Activated naive CD4-positive, alpha-beta T cell treated with anti-CD3 and anti-CD28 coated beads, Interleukin-2, amount 50 U/mL, for 24 hours (primary cell): Measurements from ENCODE around the gene EZH1.

ENCODE experiments used
- H3K27ac Mint-ChIP-seq: one replicate; pipeline ENCODE4 v1.8.0; 2021; ENCODE audit warnings: mild to moderate bottlenecking, mixed read lengths
- H3K27me3 Mint-ChIP-seq: one replicate; pipeline ENCODE4 v1.8.0; 2021; ENCODE audit warnings: mixed read lengths
- H3K36me3 Mint-ChIP-seq: one replicate; pipeline ENCODE4 v1.8.0; 2021; ENCODE audit warnings: mixed read lengths
- H3K4me1 Mint-ChIP-seq: one replicate; pipeline ENCODE4 v1.8.0; 2021; ENCODE audit warnings: mixed read lengths
- H3K4me3 Mint-ChIP-seq: one replicate; pipeline ENCODE4 v1.8.0; 2021; ENCODE audit warnings: mild to moderate bottlenecking, mixed read lengths
- H3K9me3 Mint-ChIP-seq: one replicate; pipeline ENCODE4 v1.8.0; 2021; ENCODE audit warnings: mixed read lengths

The EZH1 gene

DNA sequence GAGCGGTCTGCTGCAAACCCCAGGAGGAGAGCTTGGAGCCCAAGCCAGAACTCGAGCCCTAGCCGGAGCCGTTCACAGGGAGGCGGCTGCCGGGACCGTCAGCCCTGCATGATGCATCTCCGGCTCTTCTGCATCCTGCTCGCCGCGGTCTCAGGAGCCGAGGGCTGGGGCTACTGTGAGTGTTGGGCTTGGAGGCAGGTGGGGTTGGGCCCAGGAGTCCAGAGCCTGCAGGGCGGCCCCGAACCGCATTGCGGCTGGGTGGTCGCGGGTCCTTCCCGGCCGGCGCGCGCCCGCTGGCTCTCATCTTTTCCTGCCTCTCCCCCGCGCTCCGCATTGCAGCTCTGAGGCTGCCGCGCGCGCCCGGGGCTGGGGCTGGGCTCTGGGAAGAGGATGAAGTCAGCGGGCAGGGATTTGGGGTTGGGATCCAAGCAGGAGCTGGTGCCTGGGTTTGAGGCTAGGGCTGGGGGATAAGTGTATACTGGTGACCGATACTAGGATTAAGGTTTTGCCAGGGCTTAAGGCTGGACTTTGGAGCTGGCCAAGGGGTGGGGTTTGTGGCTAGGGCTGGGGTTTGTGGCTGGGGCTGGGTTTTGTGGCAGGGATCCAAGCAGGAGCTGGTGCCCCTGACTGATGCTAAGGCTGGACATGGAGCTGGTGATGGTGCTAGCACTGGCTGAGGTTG lies 62.0 kb downstream of the EZH1 start:
- Mint-ChIP-seq H3K27me3 (peaks cover 22% of the 10 kb centered on the region), H3K36me3 (no peaks in the 10 kb centered on the region), H3K4me3 (peak overlapping the region; percentile 71), H3K9me3 (no peaks in the 10 kb centered on the region), H3K4me1 (peaks cover 48% of the 10 kb centered on the region), H3K27ac (no peak overlapping the region)

DNA sequence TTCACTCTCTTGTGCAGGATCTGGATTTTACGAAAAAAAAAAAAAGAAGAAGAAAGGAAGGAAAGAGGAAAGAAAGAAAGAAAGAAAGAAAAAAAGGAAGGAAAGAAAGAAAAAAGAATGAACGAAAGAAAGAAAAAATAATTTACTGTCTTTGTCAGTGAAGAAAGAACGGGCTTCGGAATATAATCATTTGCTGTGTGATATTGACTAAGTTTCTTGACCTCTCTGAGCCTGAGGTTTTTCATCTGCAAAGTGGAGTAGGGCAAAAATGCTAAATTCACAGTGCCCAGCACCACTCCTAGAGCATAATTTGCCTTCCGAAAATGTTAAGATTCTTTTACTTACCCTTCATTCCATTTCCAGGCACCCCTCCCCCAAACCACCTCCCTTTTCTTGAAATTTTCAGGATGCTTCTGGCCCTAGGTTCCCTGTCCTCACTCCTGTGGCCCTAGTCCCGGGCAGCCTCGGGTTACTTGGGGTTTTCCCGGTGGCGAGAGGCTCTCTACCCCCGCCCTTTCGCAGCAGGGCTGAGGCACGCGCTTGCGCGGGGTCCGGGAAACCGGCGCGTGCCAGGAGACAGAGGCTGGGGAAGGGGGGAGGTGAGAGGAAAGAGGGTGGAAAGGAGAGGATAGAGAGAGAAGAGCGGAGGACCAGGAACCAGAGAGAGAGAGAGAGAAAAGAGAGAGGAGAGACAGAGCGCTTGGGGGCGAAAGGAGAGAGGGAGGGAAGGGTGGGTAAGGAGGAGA lies 62.7 kb downstream of the EZH1 start, which contains the start of gene CNTNAP1:
TSS of gene CNTNAP1 (plus strand) at position 556 of the 746 bp plus-strand sequence. CDS start 299 bp downstream, outside the sequence.
- Mint-ChIP-seq H3K27ac (peak within 1 kb of the TSS; percentile 55), H3K4me3 (peak within 1 kb of the TSS; percentile 71), H3K27me3 (peaks cover 22% of the 10 kb centered on the region), H3K9me3 (no peaks in the 10 kb centered on the region), H3K36me3 (no peaks in the 10 kb centered on the region), H3K4me1 (peaks cover 52% of the 10 kb centered on the region)

DNA sequence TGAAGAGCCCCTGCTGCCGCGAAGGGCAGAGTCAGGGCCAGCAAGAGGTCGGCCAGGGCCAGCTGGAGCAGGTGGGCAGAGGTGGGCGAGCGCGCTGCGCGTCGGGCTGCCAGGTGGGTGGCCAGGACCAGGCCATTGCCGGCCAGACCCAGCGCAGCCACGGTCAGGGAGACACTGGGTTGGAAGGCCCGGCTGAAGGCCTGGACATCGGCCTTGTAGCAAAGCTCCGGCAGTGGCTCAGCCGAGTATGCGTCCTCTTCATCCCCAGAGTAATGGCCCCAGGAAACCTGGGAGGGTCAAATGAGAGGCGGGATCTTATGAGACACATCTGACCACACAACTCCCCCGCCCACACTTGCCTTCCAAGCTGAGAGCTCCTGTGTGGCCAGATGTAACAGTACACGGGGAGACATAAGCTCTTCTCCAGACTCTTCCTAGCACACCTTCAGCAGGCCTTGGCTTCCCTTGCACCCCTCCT lies 64.5 kb downstream of the EZH1 start:
- Mint-ChIP-seq H3K27me3 (peaks cover 23% of the 10 kb centered on the region), H3K27ac (no peak overlapping the region), H3K9me3 (no peaks in the 10 kb centered on the region), H3K36me3 (no peaks in the 10 kb centered on the region), H3K4me1 (peaks cover 56% of the 10 kb centered on the region), H3K4me3 (peak overlapping the region; percentile 72)

DNA sequence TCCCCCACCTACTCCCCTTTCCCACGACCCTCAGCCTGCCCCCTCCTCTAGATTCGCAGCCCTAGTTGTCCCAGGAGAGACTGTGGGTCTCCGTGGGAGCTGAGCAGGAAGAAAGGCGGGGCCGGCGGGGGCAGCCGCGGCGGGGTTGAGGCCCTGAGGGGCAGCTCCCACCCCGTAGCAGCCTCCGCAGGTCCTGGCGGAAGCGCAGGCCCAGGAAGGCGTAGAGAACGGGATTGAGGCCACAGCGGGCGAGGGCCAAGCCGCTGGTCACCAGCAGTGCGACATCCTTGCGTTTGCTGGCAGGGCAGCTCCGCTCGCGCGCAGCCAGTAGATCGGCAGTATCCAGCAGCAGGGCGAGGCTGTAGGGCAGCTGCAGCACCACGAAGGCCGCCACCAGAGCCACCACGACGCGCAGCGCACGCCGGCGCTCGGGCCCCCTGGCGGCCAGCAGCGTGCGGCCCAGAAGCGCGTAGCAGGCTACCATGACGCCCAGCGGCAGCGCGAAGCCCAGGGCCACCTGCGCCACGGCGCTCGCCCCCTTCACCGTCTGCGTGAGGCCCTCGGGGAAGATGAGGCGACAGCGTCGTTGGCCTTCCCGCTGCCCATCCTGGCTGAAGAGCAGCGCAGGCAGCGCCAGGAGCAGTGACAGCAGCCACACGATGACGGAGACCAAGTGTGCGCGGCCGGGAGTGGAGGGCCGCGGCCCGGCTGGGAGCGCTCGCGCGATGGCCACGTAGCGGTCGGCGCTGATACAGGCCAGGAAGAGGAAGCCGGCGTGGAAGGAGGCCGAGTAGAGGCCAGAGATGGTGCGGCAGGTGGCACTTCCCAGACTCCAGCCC lies 65.1 kb downstream of the EZH1 start:
- H3K4me1 Mint-ChIP-seq, result peaks cover 59% of the 10 kb centered on the region
- peaks cover 25% of the 10 kb centered on the region for H3K27me3 Mint-ChIP-seq
- no peak overlapping the region for H3K27ac Mint-ChIP-seq
- peak overlapping the region; percentile 91 for H3K4me3 Mint-ChIP-seq
- no peaks in the 10 kb centered on the region for H3K9me3 Mint-ChIP-seq
- H3K36me3 Mint-ChIP-seq, result no peaks in the 10 kb centered on the region

DNA sequence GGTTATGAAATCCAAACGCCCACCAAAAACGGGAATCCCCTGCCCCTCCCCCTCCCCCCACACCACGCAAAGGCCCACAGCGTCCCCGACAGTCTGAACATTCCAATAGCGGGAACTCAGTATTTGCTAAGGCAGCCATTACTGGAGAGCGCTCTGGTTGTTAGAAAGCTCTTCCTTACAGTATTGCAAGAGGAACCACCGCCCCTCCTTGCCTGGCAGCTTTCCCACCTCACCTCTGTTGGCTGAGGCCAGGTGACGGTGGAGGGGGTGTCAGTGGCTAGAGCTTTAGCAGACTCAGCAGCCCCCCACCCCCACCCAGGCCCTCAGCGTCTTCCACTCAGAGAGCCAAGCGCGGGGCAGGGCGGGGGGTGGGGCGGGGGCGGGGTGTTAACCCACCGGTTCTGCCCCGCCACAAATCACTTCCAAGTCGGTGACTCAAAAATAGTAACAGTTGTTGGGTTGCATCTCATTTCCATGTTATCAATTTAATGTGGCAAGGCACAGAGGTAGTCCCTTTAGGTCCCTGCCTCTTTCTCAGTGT lies 65.8 kb downstream of the EZH1 start:
- H3K27me3 Mint-ChIP-seq, result peaks cover 31% of the 10 kb centered on the region
- H3K27ac Mint-ChIP-seq, result peak overlapping the region; percentile 38

DNA sequence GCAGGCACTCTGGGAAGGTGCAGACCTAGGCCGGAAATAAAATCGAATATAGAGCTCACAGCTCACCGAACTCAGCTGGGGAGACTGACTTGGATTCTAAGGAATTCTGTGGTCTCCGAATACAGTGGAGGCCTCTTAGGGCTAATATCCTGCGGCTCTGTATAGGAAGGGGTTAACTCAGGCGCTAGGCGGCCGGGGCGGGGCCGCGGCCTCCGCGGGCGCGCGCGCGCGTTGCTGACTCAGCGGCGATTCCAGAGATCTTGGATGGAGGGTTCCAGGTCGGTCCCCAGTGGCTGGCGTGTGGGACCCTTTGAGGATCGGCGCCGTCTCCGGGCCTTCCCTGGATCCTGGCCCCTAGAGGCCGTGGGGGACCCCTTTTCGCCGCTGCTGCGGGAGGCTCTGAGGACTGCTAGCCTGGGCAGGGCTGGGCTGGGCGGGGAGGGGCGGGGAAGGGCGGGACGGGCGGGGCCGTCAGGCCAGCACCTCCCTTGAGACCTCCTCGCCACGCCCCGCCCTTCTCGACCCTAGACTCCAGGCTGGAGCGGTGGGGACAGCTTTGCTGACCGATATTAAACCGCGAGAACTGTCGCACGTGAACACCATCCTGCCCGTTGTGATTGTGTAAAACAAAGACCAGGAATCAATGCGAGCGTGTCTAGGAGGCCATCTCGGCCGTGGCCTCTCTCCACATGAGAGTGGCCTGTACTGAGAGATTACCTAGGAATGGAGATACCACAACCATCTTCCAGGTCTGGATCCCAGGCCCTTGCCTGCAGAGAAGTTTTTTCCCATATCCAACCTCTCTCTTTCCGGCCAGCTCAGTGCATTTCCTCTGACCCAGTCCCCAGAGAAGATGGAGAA lies 66.7 kb downstream of the EZH1 start:
- Mint-ChIP-seq H3K27ac (peak overlapping the region; percentile 38), H3K9me3 (no peaks in the 10 kb centered on the region), H3K4me3 (peak overlapping the region; percentile 91), H3K27me3 (peaks cover 28% of the 10 kb centered on the region), H3K36me3 (no peaks in the 10 kb centered on the region), H3K4me1 (peaks cover 58% of the 10 kb centered on the region)

More for the DNA sequence above, 65.8 kb downstream of the EZH1 start:
- Mint-ChIP-seq H3K4me3 (peak overlapping the region; percentile 91), H3K9me3 (no peaks in the 10 kb centered on the region), H3K4me1 (peaks cover 65% of the 10 kb centered on the region), H3K36me3 (no peaks in the 10 kb centered on the region)

DNA sequence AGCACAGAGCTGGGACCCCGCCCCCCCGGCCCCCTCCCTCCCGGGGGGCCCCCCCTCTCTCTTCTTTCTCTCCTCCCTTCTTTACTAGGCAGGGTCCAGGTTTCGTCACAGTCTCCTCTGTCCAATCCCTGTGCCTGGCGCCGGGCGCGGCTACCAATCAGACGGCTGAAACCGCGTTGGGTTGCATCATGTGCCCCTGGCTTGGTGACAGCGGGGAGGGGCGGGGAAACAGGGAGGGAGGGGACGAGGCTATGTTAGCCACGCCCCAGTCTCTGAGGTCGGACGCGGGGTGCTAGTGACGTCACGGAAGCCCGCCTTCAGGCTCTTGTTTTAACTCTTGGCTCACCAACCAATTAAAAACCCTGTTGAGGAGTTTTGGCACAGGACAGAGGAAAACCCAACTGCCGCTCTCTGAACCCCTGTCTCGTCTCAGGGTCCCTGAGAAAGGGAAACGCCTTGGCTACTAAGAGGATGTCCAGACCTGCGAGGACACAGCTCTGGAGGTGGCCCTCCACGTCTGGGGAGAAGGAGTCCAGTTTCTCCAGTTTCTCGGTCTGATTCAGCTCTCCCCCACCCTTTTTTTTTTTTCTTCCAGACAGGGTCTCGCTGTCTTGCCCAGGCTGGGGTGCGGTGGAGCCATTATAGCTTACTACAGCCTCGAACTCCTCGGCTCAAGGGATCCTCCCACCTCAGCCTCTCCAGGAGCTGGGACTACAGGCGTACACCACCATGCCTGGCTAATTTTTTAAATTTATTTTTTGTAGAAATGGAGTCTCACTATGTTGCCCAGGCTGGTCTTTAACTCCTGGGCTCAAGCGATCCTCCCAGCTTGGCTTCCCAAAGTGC lies 67.6 kb downstream of the EZH1 start:
- Mint-ChIP-seq H3K9me3 (no peaks in the 10 kb centered on the region), H3K36me3 (no peaks in the 10 kb centered on the region), H3K4me3 (peak overlapping the region; percentile 91), H3K27ac (peak overlapping the region; percentile 72), H3K4me1 (peaks cover 49% of the 10 kb centered on the region), H3K27me3 (peaks cover 24% of the 10 kb centered on the region)

DNA sequence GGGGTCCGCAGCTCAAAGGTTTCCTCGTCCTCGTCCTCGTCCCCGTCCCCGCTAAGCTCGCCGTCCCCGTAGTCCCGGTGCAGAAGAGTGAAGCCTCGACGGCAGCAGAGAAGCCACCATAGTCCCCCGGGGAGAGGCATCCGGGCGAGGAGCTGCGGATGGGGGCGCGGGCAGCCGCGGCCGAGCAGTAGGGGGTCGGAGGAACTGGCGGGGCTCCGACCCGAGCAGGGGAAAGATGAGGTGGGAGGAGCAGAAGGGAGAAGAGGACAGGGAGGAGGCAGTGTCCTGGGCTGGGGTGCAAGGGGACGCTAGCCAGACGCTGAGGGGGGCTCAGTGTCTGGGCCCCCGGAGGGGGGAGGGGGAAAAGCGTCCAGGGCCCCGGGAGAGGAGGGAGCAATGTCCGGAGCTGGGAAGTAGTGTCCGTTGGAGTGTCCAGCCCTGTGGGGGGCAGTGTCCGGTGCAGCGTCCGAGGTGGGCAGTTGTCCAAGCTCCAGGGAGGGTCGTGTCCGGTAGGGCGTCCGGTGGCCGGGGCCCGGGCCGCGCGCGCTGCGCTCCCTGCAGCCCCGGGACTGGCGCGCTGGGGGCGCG lies 68.3 kb downstream of the EZH1 start, which contains the start of gene PLEKHH3:
TSS of gene PLEKHH3 (minus strand) at position 571 of the 588 bp plus-strand sequence. CDS start at position 140, 431 bp downstream.
- H3K4me1 Mint-ChIP-seq, result peaks cover 46% of the 10 kb centered on the region
- no peaks in the 10 kb centered on the region for H3K9me3 Mint-ChIP-seq
- H3K36me3 Mint-ChIP-seq, result no peaks in the 10 kb centered on the region
- H3K27me3 Mint-ChIP-seq, result peaks cover 23% of the 10 kb centered on the region
- peak within 1 kb of the TSS; percentile 72 for H3K27ac Mint-ChIP-seq
- peak within 1 kb of the TSS; percentile 91 for H3K4me3 Mint-ChIP-seq

DNA sequence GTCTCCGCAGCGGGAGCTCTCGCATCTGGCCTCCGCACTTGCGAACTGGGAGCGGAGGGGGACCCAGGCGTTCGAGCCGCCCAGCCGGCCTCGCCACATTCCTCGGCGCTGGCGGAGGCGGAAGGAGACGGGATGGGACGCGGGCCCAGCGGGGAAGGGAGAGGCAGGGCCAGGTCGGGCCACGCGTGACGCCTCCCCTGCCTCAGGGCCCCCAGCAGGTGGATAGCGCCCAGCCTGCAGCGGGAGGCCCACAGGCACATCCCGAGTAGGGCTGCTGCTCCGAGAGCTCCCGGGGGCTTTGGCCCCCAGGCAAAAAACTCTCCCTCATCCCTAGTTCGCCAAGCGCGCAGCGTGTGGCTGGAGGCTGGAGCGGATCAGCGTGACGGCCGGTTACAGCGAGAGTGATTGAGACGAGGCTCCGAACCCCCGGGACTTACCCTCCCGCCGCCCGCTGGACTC lies 68.8 kb downstream of the EZH1 start:
- Mint-ChIP-seq H3K9me3 (no peaks in the 10 kb centered on the region), H3K4me1 (peaks cover 47% of the 10 kb centered on the region), H3K27me3 (peaks cover 21% of the 10 kb centered on the region), H3K4me3 (peak overlapping the region; percentile 65), H3K27ac (no peak overlapping the region), H3K36me3 (no peaks in the 10 kb centered on the region)

DNA sequence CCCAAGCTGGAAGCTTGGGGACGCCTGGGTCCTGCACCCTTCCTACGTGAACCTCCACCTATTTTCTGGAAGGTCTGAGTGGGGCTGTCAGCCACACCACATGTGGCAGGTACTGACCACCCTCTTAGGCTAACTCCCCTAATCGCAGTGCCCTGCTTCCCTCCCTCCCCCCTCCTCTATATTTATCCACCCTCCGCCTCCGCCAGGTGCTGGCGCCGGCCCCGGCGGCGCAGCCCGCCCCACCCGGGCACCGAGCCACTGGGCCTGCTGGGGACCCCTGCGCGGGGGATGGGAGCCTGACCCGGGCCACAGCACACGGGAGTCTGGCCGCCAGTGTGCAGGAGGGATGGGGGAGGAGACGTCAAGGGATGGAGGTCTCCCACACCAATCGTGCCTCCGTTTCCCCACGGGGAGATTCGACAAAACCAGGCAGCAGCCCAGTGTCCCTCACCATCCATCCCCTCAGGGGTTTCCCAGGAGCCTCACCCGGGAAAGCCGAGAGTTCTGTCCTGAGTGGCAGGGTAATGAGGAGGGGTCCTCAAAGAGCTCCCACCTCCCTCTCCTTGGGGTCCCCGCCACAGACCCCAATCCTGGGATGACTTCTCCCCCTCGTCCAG lies 69.4 kb downstream of the EZH1 start:
- Mint-ChIP-seq H3K4me3 (peak overlapping the region; percentile 30), H3K9me3 (no peaks in the 10 kb centered on the region), H3K27ac (no peak overlapping the region), H3K4me1 (peaks cover 49% of the 10 kb centered on the region), H3K27me3 (peaks cover 19% of the 10 kb centered on the region), H3K36me3 (no peaks in the 10 kb centered on the region)

DNA sequence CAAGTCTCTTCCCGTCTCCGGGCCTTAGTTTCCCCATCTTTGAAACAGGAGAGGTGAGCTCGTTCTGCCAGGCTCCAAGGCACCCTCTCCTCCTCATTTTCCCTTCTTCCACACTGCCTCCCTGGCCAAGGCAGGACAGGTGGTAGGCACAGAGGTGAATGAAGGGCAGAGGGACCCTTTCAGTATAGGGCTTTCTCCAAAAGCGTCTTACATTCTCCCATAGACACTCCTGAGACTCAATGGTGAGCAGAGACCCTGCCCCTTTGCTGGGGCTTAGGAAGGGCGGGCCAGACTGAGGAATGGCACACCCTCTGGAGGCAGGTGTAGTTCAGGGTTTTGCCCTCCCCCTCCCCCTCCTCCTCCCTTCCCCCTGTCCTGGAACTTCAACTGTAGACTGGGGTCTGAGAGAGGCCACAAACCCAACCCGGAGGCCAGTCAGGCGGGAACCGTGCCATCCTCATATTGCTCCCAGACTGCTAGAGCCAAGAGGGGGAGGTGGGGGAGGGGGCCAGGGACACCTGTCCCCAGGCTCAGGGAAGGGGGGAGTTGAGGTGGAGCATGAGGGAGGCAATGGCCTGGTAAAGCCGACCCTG lies 70.0 kb downstream of the EZH1 start:
- Mint-ChIP-seq H3K4me1 (peaks cover 49% of the 10 kb centered on the region), H3K27me3 (peaks cover 21% of the 10 kb centered on the region), H3K9me3 (no peaks in the 10 kb centered on the region), H3K27ac (peak overlapping the region; percentile 51), H3K4me3 (peak overlapping the region; percentile 27), H3K36me3 (no peaks in the 10 kb centered on the region)

DNA sequence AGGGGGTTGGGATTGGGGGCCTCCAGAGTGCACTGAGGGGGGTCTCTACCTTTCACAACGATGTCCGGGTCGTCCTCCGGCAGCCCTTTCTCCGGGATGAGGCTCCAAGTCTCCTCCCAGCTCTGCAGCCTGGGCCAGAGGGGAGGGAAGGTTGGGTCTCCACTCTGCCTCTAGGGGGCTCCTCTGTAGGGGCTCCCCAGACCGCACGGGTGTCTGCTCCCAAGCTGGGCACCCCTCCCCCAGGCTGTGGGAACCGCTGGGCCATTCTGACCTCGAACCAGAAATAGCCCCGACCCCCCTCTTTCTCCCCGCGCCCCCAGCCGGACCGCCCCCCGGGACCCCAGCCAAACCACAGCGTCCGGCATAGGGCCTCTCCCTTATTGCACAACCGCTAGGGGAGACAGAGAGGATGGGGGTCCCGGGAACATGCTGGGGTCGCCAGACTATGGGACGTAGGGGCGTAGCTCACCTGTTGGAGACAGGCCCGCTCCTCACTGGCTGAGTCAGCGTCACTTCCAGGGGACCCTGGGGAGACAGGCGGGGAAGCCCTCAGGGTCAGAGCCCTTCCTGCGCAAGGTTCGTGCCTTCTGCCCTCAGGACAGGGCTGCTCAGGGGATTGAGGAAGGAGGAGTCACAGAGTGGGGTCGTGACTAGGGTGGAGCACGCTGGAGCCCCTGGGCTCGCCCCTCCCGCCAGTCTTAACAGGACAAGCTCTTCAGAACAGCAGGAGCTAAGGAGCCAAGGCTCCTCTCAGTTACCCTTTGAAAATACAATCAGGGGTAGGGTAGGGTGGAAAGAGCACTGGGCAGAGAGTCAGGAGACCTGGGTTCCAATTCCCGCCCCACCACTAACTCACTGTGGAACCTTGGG lies 70.7 kb downstream of the EZH1 start:
- peaks cover 48% of the 10 kb centered on the region for H3K4me1 Mint-ChIP-seq
- H3K36me3 Mint-ChIP-seq, result no peaks in the 10 kb centered on the region
- H3K27ac Mint-ChIP-seq, result no peak overlapping the region
- peak overlapping the region; percentile 42 for H3K4me3 Mint-ChIP-seq
- H3K27me3 Mint-ChIP-seq, result peaks cover 24% of the 10 kb centered on the region
- H3K9me3 Mint-ChIP-seq, result no peaks in the 10 kb centered on the region
